ENCODE results near the gene HNRNPM. TPM values are rescaled to one million over a fixed set of nuclear protein-coding genes. Genes with fewer than 3 reads are reported as not detected.

The HNRNPM gene
- total RNA-seq, 1 experiment from 2014 or later: 468 TPM

GRCh38 chr19:8487137-8487851 is 42.5 kb downstream of the HNRNPM start:
- Histone ChIP-seq H2BK120ac (ENCODE audit: low read depth, low read length, poor library complexity, severe bottlenecking) (no peak overlapping the region), H3K79me1 (ENCODE audit: insufficient read depth, low read depth, low read length, poor library complexity, severe bottlenecking) (no peaks in the 10 kb centered on the region), H3K4me2 (ENCODE audit: insufficient read depth, insufficient read length, low read length) (no peak overlapping the region), H4K20me1 (ENCODE audit: control insufficient read depth, insufficient read depth, insufficient read length) (no peaks in the 10 kb centered on the region), H2BK15ac (ENCODE audit: low read depth, low read length) (no peak overlapping the region), H3K23ac (ENCODE audit: insufficient read length, low read depth, low read length) (no peak overlapping the region), H2AFZ (ENCODE audit: low read length) (no peak overlapping the region), H2BK12ac (ENCODE audit: insufficient read length, low read depth, low read length) (no peak overlapping the region), H2BK20ac (ENCODE audit: low read depth, low read length, poor library complexity, severe bottlenecking) (no peak overlapping the region), H4K91ac (ENCODE audit: insufficient read length, low read depth, low read length) (no peak overlapping the region), H3K23me2 (ENCODE audit: insufficient read length, low read depth, low read length, poor library complexity, severe bottlenecking) (no peaks in the 10 kb centered on the region), H3K79me2 (ENCODE audit: insufficient read depth, low read length) (no peaks in the 10 kb centered on the region), H2AK5ac (ENCODE audit: insufficient read length, low read length) (no peak overlapping the region), H3K4ac (ENCODE audit: low read depth, low read length) (no peak overlapping the region), H3K14ac (ENCODE audit: insufficient read depth, low read length) (no peak overlapping the region), H4K5ac (ENCODE audit: insufficient read length, low read depth, low read length) (no peak overlapping the region), H4K8ac (replicated peaks; ENCODE audit: insufficient read length, low read depth, low read length) (no peak overlapping the region), H3K4me1 (ENCODE audit: insufficient read depth, low read length) (no peaks in the 10 kb centered on the region), H3K56ac (ENCODE audit: insufficient read length, low read depth, low read length) (no peak overlapping the region), H3K18ac (ENCODE audit: insufficient read length, low read depth, low read length) (no peak overlapping the region), H3K9me3 (ENCODE audit: control insufficient read depth, low read depth, low read length) (no peaks in the 10 kb centered on the region), H3K9ac (ENCODE audit: extremely low read depth, insufficient read length, low read length) (no peak overlapping the region), H3K27me3 (ENCODE audit: insufficient read depth, low read length) (no peaks in the 10 kb centered on the region), H3T11ph (ENCODE audit: low read length) (no peak overlapping the region), H3K27ac (ENCODE audit: insufficient read length, low read depth, low read length) (no peak overlapping the region), H2BK5ac (ENCODE audit: insufficient read length, low read length) (no peak overlapping the region)
- peaks cover 40 to 72% (median 71%) of the 10 kb centered on the region in 3 experiments for H3K36me3 Mint-ChIP-seq (ENCODE audit: insufficient read depth in 1 of 3, low read depth in 3 of 3)
- no CpG with 5 or more reads among the region's 13 CpGs for WGBS (ENCODE audit: extremely low coverage, insufficient read length, low lambda C conversion rate)
- no peaks in the 10 kb centered on the region for H3K9me3 Mint-ChIP-seq
- H3K4me1 Mint-ChIP-seq: peaks cover 5 to 13% of the 10 kb centered on the region in 2 experiments
- H3K27ac Mint-ChIP-seq: peak overlapping the region in 2 of 3 experiments; percentile 58 to 95; a peak in 4 of 7 replicates
- no peak for DNase-seq
- no peak for TF ChIP-seq CTCF (conservative IDR thresholded peaks at IDR 0.05)
- H3K27me3 Mint-ChIP-seq (ENCODE audit: low read depth): no peaks in the 10 kb centered on the region; the same call in 1 of the 2 replicates
- no peak overlapping the region for H3K4me3 Mint-ChIP-seq

All from H9 (cell line).